Retinal pigment epithelial cell (primary cell): ENCODE results near the gene KRT82.

Experiments
- DNase-seq: peaks from one replicate; pipeline ENCODE4 v3.0.0-alpha.2; 2010; ENCODE audit warnings: low read depth
- H3K4me3 ChIP-seq: 2 replicates; pipeline ENCODE4 v1.5.1; 2011; ENCODE audit warnings: mild to moderate bottlenecking, low read length, control low read depth, moderate library complexity
- CTCF ChIP-seq: conservative IDR thresholded peaks from 2 replicates; pipeline ENCODE4 v1.5.1; 2011; ENCODE audit warnings: low read depth, low read length, control low read depth, inconsistent platforms

Gene KRT82

GRCh38 chr12:52427083-52427482 lies 20.9 kb upstream of the KRT82 start:
- H3K4me3 ChIP-seq: no peak overlapping the region
- DNase-seq: no peak
- no peak for TF ChIP-seq CTCF

GRCh38 chr12:52426034-52426433 lies 19.9 kb upstream of the KRT82 start:
- no peak overlapping the region for H3K4me3 ChIP-seq
- TF ChIP-seq CTCF: no peak
- DNase-seq: no peak

GRCh38 chr12:52425466-52425865 lies 19.3 kb upstream of the KRT82 start:
- no peak for TF ChIP-seq CTCF
- H3K4me3 ChIP-seq: no peak overlapping the region
- no peak for DNase-seq

- TF ChIP-seq CTCF: no peak
- H3K4me3 ChIP-seq: no peak overlapping the region
- DNase-seq: no peak
Observed at GRCh38 chr12:52423661-52424500, 17.7 kb upstream of the KRT82 start.

GRCh38 chr12:52423035-52423434 lies 16.9 kb upstream of the KRT82 start:
- no peak for DNase-seq
- no peak for TF ChIP-seq CTCF
- H3K4me3 ChIP-seq: no peak overlapping the region

- no peak for DNase-seq
- no peak overlapping the region for H3K4me3 ChIP-seq
- TF ChIP-seq CTCF: no peak
Observed at GRCh38 chr12:52419656-52420055, 13.5 kb upstream of the KRT82 start.

- TF ChIP-seq CTCF: no peak
- H3K4me3 ChIP-seq: no peak overlapping the region
- DNase-seq: no peak
Observed at GRCh38 chr12:52418576-52419110, 12.5 kb upstream of the KRT82 start.
